COLO668 (cell line): ENCODE data around the gene MFN2.

Source experiments
- DNase-seq: peaks from one replicate; lab custom pipeline; 2025; ENCODE audit not compliant: unreplicated experiment; lab: John Stamatoyannopoulos, UW

MFN2 gene

GRCh38 chr1:12047120-12047876, 67.1 kb downstream of the MFN2 start:
- DNase-seq, result no peak

- no peak for DNase-seq
Measured at GRCh38 chr1:12048372-12048771, 68.1 kb downstream of the MFN2 start.

- peak; percentile 22 for DNase-seq
Measured at GRCh38 chr1:12049616-12050015, 69.4 kb downstream of the MFN2 start.

GRCh38 chr1:12051361-12051760, 71.1 kb downstream of the MFN2 start:
- DNase-seq, result no peak

- DNase-seq, result peak; percentile 25
Measured at GRCh38 chr1:12052008-12052573, 71.8 kb downstream of the MFN2 start.

GRCh38 chr1:12052997-12053686, 72.9 kb downstream of the MFN2 start:
- no peak for DNase-seq

- DNase-seq, result no peak
Measured at GRCh38 chr1:12053752-12054548, 73.7 kb downstream of the MFN2 start.

GRCh38 chr1:12055259-12055658, 75.0 kb downstream of the MFN2 start:
- DNase-seq, result no peak

GRCh38 chr1:12056331-12056841, 76.1 kb downstream of the MFN2 start:
- no peak for DNase-seq

GRCh38 chr1:12057382-12057781, 77.1 kb downstream of the MFN2 start:
- no peak for DNase-seq

GRCh38 chr1:12057940-12058687, 77.9 kb downstream of the MFN2 start:
- DNase-seq, result no peak

- DNase-seq, result no peak
Measured at GRCh38 chr1:12059226-12059625, 79.0 kb downstream of the MFN2 start.

- no peak for DNase-seq
Measured at GRCh38 chr1:12059722-12060464, 79.6 kb downstream of the MFN2 start.

GRCh38 chr1:12060500-12060899, 80.3 kb downstream of the MFN2 start:
- no peak for DNase-seq
